NCI-H128 (cell line): ENCODE data around the gene SLC22A12.

Source experiments
- DNase-seq: peaks from one replicate; lab custom pipeline; 2025; ENCODE audit not compliant: unreplicated experiment; lab: John Stamatoyannopoulos, UW

The SLC22A12 gene

GRCh38 chr11:64620381-64620971, 29.5 kb downstream of the SLC22A12 start:
- no peak for DNase-seq

GRCh38 chr11:64621283-64622019, 30.4 kb downstream of the SLC22A12 start:
- no peak for DNase-seq

- no peak for DNase-seq
Observed at GRCh38 chr11:64622681-64623080, 31.7 kb downstream of the SLC22A12 start.

- DNase-seq, result no peak
Observed at GRCh38 chr11:64624883-64625481, 34.0 kb downstream of the SLC22A12 start.

- no peak for DNase-seq
Observed at GRCh38 chr11:64626637-64627036, 35.6 kb downstream of the SLC22A12 start.

- no peak for DNase-seq
Observed at GRCh38 chr11:64627371-64627770, 36.4 kb downstream of the SLC22A12 start.

- no peak for DNase-seq
Observed at GRCh38 chr11:64628596-64628995, 37.6 kb downstream of the SLC22A12 start.

GRCh38 chr11:64629103-64629502, 38.1 kb downstream of the SLC22A12 start:
- no peak for DNase-seq

GRCh38 chr11:64629796-64630562, 39.0 kb downstream of the SLC22A12 start:
- no peak for DNase-seq

GRCh38 chr11:64631675-64632074, 40.7 kb downstream of the SLC22A12 start:
- DNase-seq, result no peak

- no peak for DNase-seq
Observed at GRCh38 chr11:64632237-64632636, 41.2 kb downstream of the SLC22A12 start.

- DNase-seq, result no peak
Observed at GRCh38 chr11:64632654-64633053, 41.6 kb downstream of the SLC22A12 start.

- no peak for DNase-seq
Observed at GRCh38 chr11:64633555-64634159, 42.6 kb downstream of the SLC22A12 start.

GRCh38 chr11:64637334-64638017, 46.5 kb downstream of the SLC22A12 start:
- no peak for DNase-seq

GRCh38 chr11:64638018-64638665, 47.1 kb downstream of the SLC22A12 start:
- no peak for DNase-seq

GRCh38 chr11:64638829-64639228, 47.8 kb downstream of the SLC22A12 start:
- DNase-seq, result no peak

GRCh38 chr11:64639885-64640284, 48.9 kb downstream of the SLC22A12 start:
- no peak for DNase-seq

GRCh38 chr11:64641596-64642417, 50.8 kb downstream of the SLC22A12 start:
- no peak for DNase-seq

- DNase-seq, result no peak
Observed at GRCh38 chr11:64642418-64642735, 51.4 kb downstream of the SLC22A12 start.
